Activated naive CD4-positive, alpha-beta T cell treated with anti-CD3 and anti-CD28 coated beads, Interleukin-2, amount 10 ng/mL, durations not matched to agents 7 days and 5 days (primary cell): ENCODE data around the gene FRYL.
"Not testable (repeated sequence)": the region's sequence is repeated elsewhere in the genome, so short reads cannot be mapped to it uniquely, and the experiment has no call there.

ENCODE experiments used
- CTCF ChIA-PET: fragments of 350-600 bp; sonication (Branson Sonifier 250); formaldehyde crosslinking; loops from one replicate; lab custom pipeline; 2021; ENCODE audit warnings: antibody characterized with exemption; lab: Charles Lee
- DNase-seq: peaks from one replicate; pipeline ENCODE4 v3.0.0-alpha.2; 2020
- H3K27ac Mint-ChIP-seq: one replicate; pipeline ENCODE4 v1.8.0; 2021; ENCODE audit warnings: mild to moderate bottlenecking, moderate library complexity, mixed read lengths
- H3K27me3 Mint-ChIP-seq: one replicate; pipeline ENCODE4 v1.8.0; 2021; ENCODE audit warnings: mild to moderate bottlenecking, mixed read lengths
- H3K36me3 Mint-ChIP-seq: one replicate; pipeline ENCODE4 v1.8.0; 2021; ENCODE audit warnings: mixed read lengths
- H3K4me1 Mint-ChIP-seq: one replicate; pipeline ENCODE4 v1.8.0; 2021; ENCODE audit warnings: mixed read lengths
- H3K4me3 Mint-ChIP-seq: one replicate; pipeline ENCODE4 v1.8.0; 2021; ENCODE audit warnings: mild to moderate bottlenecking, moderate library complexity, mixed read lengths
- H3K9me3 Mint-ChIP-seq: one replicate; pipeline ENCODE4 v1.8.0; 2021; ENCODE audit warnings: mixed read lengths

FRYL gene

GRCh38 chr4:48686369-48686768 lies 93.7 kb downstream of the FRYL start:
- Mint-ChIP-seq H3K36me3 (peaks cover 13% of the 10 kb centered on the region), H3K4me1 (peaks cover 22% of the 10 kb centered on the region), H3K27me3 (no peaks in the 10 kb centered on the region), H3K27ac (no peak overlapping the region), H3K4me3 (no peak overlapping the region), H3K9me3 (no peaks in the 10 kb centered on the region)
- CTCF ChIA-PET: interaction anchor here (0.6 kb wide), 1 partner anchor 258 kb away, joined by 3 read pairs; no protein-coding TSS in a partner anchor
- no peak for DNase-seq

- CTCF ChIA-PET: no interaction called here
Observed at GRCh38 chr4:48683784-48684666, 96.1 kb downstream of the FRYL start.

GRCh38 chr4:48682870-48683269 lies 97.2 kb downstream of the FRYL start:
- CTCF ChIA-PET, H3K4me3 Mint-ChIP-seq, H3K27me3 Mint-ChIP-seq, DNase-seq, H3K9me3 Mint-ChIP-seq, H3K27ac Mint-ChIP-seq: not testable (repeated sequence)
- H3K4me1 Mint-ChIP-seq: peaks cover 27% of the 10 kb centered on the region
- peaks cover 14% of the 10 kb centered on the region for H3K36me3 Mint-ChIP-seq

More at GRCh38 chr4:48683784-48684666, 96.1 kb downstream of the FRYL start:
- no peak for DNase-seq
- H3K4me3 Mint-ChIP-seq: no peak overlapping the region
- H3K36me3 Mint-ChIP-seq: peaks cover 13% of the 10 kb centered on the region
- no peaks in the 10 kb centered on the region for H3K27me3 Mint-ChIP-seq
- H3K27ac Mint-ChIP-seq: no peak overlapping the region
- peaks cover 27% of the 10 kb centered on the region for H3K4me1 Mint-ChIP-seq
- no peaks in the 10 kb centered on the region for H3K9me3 Mint-ChIP-seq

GRCh38 chr4:48681856-48682255 lies 98.2 kb downstream of the FRYL start:
- Mint-ChIP-seq H3K36me3 (peaks cover 14% of the 10 kb centered on the region), H3K4me1 (peaks cover 27% of the 10 kb centered on the region), H3K27ac (no peak overlapping the region), H3K4me3 (no peak overlapping the region), H3K27me3 (no peaks in the 10 kb centered on the region), H3K9me3 (no peaks in the 10 kb centered on the region)
- DNase-seq: no peak
- CTCF ChIA-PET: interaction anchor here (1.6 kb wide), 1 partner anchor 103 kb away, joined by 12 read pairs; no protein-coding TSS in a partner anchor

- Mint-ChIP-seq H3K27ac (no peak overlapping the region), H3K36me3 (peaks cover 17% of the 10 kb centered on the region), H3K27me3 (no peaks in the 10 kb centered on the region), H3K4me3 (no peak overlapping the region), H3K9me3 (peaks cover 2% of the 10 kb centered on the region), H3K4me1 (peaks cover 27% of the 10 kb centered on the region)
- DNase-seq: no peak
- CTCF ChIA-PET: interaction anchor here (0.8 to 1.6 kb wide), 2 partner anchors 102 to 104 kb away, joined by 3 to 12 read pairs; no protein-coding TSS in a partner anchor
Observed at GRCh38 chr4:48680848-48681568, 99.1 kb downstream of the FRYL start.

GRCh38 chr4:48673537-48673936 lies 106.5 kb downstream of the FRYL start:
- no peak for DNase-seq
- Mint-ChIP-seq H3K27ac (no peak overlapping the region), H3K36me3 (peaks cover 25% of the 10 kb centered on the region), H3K9me3 (peaks cover 5% of the 10 kb centered on the region), H3K27me3 (no peaks in the 10 kb centered on the region), H3K4me3 (no peak overlapping the region), H3K4me1 (peaks cover 3% of the 10 kb centered on the region)
- CTCF ChIA-PET: no interaction called here

GRCh38 chr4:48670587-48670986 lies 109.5 kb downstream of the FRYL start:
- Mint-ChIP-seq H3K36me3 (peaks cover 18% of the 10 kb centered on the region), H3K4me3 (no peak overlapping the region), H3K9me3 (no peaks in the 10 kb centered on the region), H3K27me3 (no peaks in the 10 kb centered on the region), H3K4me1 (peaks cover 16% of the 10 kb centered on the region), H3K27ac (no peak overlapping the region)
- DNase-seq: no peak
- CTCF ChIA-PET: interaction anchor here (0.6 kb wide), 1 partner anchor 102 kb away, joined by 3 read pairs; no protein-coding TSS in a partner anchor

GRCh38 chr4:48669086-48669485 lies 111.0 kb downstream of the FRYL start:
- Mint-ChIP-seq H3K4me3 (no peak overlapping the region), H3K36me3 (peaks cover 15% of the 10 kb centered on the region), H3K9me3 (no peaks in the 10 kb centered on the region), H3K27me3 (no peaks in the 10 kb centered on the region), H3K4me1 (peaks cover 19% of the 10 kb centered on the region), H3K27ac (no peak overlapping the region)
- no peak for DNase-seq
- CTCF ChIA-PET: interaction anchor here (1.0 kb wide), 1 partner anchor 276 kb away, joined by 3 read pairs; no protein-coding TSS in a partner anchor

- CTCF ChIA-PET: interaction anchor here (1.0 kb wide), 1 partner anchor 276 kb away, joined by 3 read pairs; no protein-coding TSS in a partner anchor
- Mint-ChIP-seq H3K4me1 (peaks cover 19% of the 10 kb centered on the region), H3K27me3 (no peaks in the 10 kb centered on the region), H3K36me3 (peaks cover 20% of the 10 kb centered on the region), H3K4me3 (no peak overlapping the region), H3K9me3 (no peaks in the 10 kb centered on the region), H3K27ac (no peak overlapping the region)
- no peak for DNase-seq
Observed at GRCh38 chr4:48668254-48669017, 111.6 kb downstream of the FRYL start.

GRCh38 chr4:48667148-48667547 lies 112.9 kb downstream of the FRYL start:
- CTCF ChIA-PET: no interaction called here
- Mint-ChIP-seq H3K4me1 (peaks cover 19% of the 10 kb centered on the region), H3K27me3 (no peaks in the 10 kb centered on the region), H3K27ac (no peak overlapping the region), H3K36me3 (peaks cover 22% of the 10 kb centered on the region), H3K9me3 (no peaks in the 10 kb centered on the region), H3K4me3 (no peak overlapping the region)
- DNase-seq: no peak

- Mint-ChIP-seq H3K36me3 (peaks cover 20% of the 10 kb centered on the region), H3K9me3 (no peaks in the 10 kb centered on the region), H3K4me1 (peaks cover 19% of the 10 kb centered on the region), H3K27ac (no peak overlapping the region), H3K27me3 (no peaks in the 10 kb centered on the region), H3K4me3 (no peak overlapping the region)
- DNase-seq: no peak
- CTCF ChIA-PET: interaction anchor here (1.1 to 1.8 kb wide), 2 partner anchors 33 to 46 kb away, joined by 3 to 4 read pairs; no protein-coding TSS in a partner anchor
Observed at GRCh38 chr4:48665555-48666186, 114.4 kb downstream of the FRYL start.

- H3K9me3 Mint-ChIP-seq: no peaks in the 10 kb centered on the region
- CTCF ChIA-PET: interaction anchor here (1.1 to 1.8 kb wide), 2 partner anchors 34 to 45 kb away, joined by 3 to 4 read pairs; no protein-coding TSS in a partner anchor
- no peak for DNase-seq
- H3K27me3 Mint-ChIP-seq: no peaks in the 10 kb centered on the region
- no peak overlapping the region for H3K27ac Mint-ChIP-seq
- peaks cover 20% of the 10 kb centered on the region for H3K36me3 Mint-ChIP-seq
- no peak overlapping the region for H3K4me3 Mint-ChIP-seq
- H3K4me1 Mint-ChIP-seq: peaks cover 19% of the 10 kb centered on the region
Observed at GRCh38 chr4:48664938-48665337, 115.1 kb downstream of the FRYL start.

GRCh38 chr4:48661391-48661790 lies 118.7 kb downstream of the FRYL start:
- CTCF ChIA-PET: no interaction called here
- Mint-ChIP-seq H3K9me3 (no peaks in the 10 kb centered on the region), H3K27me3 (no peaks in the 10 kb centered on the region), H3K36me3 (peaks cover 23% of the 10 kb centered on the region), H3K4me1 (peaks cover 13% of the 10 kb centered on the region), H3K27ac (no peak overlapping the region), H3K4me3 (no peak overlapping the region)
- DNase-seq: no peak
